ENCODE data around the gene CABLES2.

The CABLES2 gene, protein sequence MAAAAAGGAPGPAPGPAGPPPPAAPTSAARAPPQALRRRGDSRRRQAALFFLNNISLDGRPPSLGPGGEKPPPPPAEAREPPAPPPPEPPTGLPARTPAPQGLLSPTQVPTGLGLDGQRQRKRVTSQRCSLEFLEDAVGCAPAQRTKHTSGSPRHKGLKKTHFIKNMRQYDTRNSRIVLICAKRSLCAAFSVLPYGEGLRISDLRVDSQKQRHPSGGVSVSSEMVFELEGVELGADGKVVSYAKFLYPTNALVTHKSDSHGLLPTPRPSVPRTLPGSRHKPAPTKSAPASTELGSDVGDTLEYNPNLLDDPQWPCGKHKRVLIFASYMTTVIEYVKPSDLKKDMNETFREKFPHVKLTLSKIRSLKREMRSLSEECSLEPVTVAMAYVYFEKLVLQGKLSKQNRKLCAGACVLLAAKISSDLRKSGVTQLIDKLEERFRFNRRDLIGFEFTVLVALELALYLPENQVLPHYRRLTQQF

GRCh38 chr20:62407221-62407992 is at the start of gene CABLES2:
TSS of gene CABLES2 (minus strand) at chr20:62407285. CDS start at chr20:62407276, 9 bp downstream.
- H3K4me3 ChIP-seq (replicated peaks in 1 of 2; ENCODE audit: low read depth in 2 of 2, low read length in 2 of 2), result peak within 1 kb of the TSS; percentile 64 to 67
- DNase-seq (ENCODE audit: low read depth in 2 of 2), result peak; percentile 93 to 95
- no peak for TF ChIP-seq CTCF (IDR thresholded peaks at IDR 0.05; ENCODE audit: low read depth, low read length)

DNA sequence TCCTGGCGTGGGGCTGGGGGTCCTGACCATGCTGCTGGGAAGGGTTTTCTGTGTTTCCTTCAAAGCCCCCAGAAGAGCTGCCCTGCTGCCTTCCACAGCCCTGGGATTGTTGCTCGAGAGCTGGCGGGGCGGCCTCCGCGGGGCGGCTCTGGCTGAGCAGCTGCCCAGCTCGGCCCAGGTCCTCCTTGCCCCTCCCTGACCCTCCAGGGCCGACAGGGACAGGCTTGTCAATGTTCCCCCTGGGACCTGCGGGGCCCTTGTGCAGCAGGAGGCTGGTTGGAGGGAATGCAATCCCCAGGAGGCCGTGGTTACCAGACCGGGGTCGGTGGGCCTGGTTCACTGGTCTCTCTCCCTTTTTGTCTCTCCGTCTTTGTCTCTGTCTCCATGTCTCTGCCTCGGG is 48.8 kb upstream of the CABLES2 start:
- DNase-seq (ENCODE audit: low read depth in 2 of 2), result no peak
- no peak for TF ChIP-seq CTCF (IDR thresholded peaks at IDR 0.05; ENCODE audit: low read depth, low read length)
- H3K4me3 ChIP-seq (replicated peaks in 1 of 2; ENCODE audit: low read depth in 2 of 2, low read length in 2 of 2), result no peak overlapping the region

GRCh38 chr20:62454904-62455636 is 48.0 kb upstream of the CABLES2 start:
- no peak for TF ChIP-seq CTCF (IDR thresholded peaks at IDR 0.05; ENCODE audit: low read depth, low read length)
- H3K4me3 ChIP-seq (replicated peaks in 1 of 2; ENCODE audit: low read depth in 2 of 2, low read length in 2 of 2), result no peak overlapping the region
- DNase-seq (ENCODE audit: low read depth in 2 of 2), result no peak

DNA sequence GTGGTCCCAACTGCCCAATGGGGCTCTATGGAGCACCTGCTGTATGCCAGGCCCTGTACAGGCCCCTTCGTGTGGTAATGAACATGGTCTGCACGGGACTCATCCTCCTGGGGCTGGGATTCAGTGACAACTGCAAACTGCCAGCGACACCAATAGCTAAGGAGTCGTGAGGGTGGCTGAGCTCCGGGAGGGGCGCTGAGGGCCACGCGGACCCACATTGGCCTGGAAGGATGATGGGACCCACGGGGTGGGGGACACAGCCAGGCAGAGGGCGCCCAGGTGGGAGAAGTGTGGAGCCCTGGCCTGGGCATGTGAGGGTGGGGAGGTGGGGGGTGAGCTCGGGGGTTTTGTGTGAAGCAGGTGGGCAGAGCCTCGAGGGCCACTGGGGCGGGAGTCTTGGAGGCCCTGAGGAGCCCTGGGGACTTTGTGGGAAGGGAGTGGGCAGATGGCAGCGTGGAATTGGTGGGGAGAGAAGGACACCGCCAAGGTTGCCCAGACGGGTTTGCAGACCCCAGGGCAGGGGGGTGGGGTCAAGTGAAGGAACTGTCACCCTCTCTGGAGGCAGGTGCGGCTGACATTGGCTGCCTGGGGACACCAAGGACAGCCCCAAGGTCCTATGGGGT is 46.2 kb upstream of the CABLES2 start:
- no peak for TF ChIP-seq CTCF (IDR thresholded peaks at IDR 0.05; ENCODE audit: low read depth, low read length)

DNA sequence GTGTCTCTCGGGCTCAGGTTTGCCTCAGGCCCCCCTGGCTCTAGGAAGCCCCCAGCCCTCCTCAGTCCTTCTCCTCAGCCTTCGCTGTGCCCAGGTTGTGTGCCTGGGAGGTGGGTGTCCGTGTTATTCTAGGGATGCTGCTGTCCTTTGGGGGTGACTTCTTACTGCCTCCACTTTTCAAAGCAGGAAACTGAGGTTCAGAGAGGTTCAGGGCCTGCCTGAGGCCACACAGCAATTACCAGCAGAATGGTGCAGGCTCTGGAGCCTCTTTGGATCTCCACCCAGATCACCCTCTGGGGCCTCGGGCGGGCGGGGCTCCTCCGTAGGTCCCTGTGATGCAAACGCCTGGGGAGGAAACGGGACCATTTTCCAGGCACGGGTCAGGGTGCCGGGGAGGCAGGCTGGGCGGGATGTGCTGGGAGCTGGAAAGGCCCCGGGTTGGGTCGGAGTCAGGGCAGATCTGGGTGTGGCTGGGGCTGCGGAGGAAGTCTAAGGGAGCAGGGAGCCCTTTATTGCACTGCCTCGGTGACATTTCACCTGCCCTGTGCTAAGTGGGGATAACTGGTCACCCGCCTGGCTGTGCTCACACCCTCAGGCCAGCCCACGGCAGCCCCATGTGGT is 45.5 kb upstream of the CABLES2 start:
- TF ChIP-seq CTCF (IDR thresholded peaks at IDR 0.05; ENCODE audit: low read depth, low read length), result no peak
- no peak for DNase-seq (ENCODE audit: low read depth in 2 of 2)
- no peak overlapping the region for H3K4me3 ChIP-seq (replicated peaks in 1 of 2; ENCODE audit: low read depth in 2 of 2, low read length in 2 of 2)

More for the DNA sequence above, 46.2 kb upstream of the CABLES2 start:
- no peak overlapping the region for H3K4me3 ChIP-seq (replicated peaks in 1 of 2; ENCODE audit: low read depth in 2 of 2, low read length in 2 of 2)
- no peak for DNase-seq (ENCODE audit: low read depth in 2 of 2)

DNA sequence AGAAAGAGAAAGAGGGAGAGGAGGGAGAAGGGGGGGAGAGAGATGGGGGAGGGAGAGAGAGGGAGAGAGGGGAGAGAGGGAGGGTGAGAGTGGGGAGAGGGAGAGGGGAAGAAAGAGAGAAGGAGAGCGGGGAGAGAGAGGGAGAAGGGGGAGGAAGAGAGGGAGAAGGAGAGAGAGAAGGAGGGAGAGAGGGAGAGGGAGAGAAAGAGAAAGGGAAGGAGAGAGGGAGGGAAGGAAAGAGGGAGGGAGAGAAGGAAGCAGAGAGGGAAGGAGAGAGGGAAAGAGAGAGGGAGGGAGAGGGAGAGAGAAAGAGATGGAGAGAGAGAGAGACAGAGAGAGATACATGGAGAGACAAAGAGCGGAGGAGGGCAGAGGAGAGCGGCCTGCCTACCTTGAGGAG is 44.9 kb upstream of the CABLES2 start:
- TF ChIP-seq CTCF (IDR thresholded peaks at IDR 0.05; ENCODE audit: low read depth, low read length), result no peak
- no peak overlapping the region for H3K4me3 ChIP-seq (replicated peaks in 1 of 2; ENCODE audit: low read depth in 2 of 2, low read length in 2 of 2)
- no peak for DNase-seq (ENCODE audit: low read depth in 2 of 2)
